GM23338 (cell line): ENCODE measurements around the gene OR10H2.

Experiments used
- CREB1 ChIP-seq: fragments of 250-450 bp; sonication (Bioruptor Pico); IDR thresholded peaks from 2 replicates; pipeline ENCODE4 v1.5.0; 2020; ENCODE audit warnings: low read depth, mild to moderate bottlenecking, moderate library complexity
- CTCF ChIP-seq, 2 experiments: fragments of 200-600 bp in 1 of 2; sonication (generic) in 1 of 2; conservative IDR thresholded peaks; 2 replicates each; pipeline versions ENCODE4 v1.5.1 to v1.6.1; 2016 to 2017; ENCODE audit warnings: antibody characterized with exemption in 2 of 2, low read depth in 2 of 2, mild to moderate bottlenecking in 2 of 2, moderate library complexity in 1 of 2
- ETS1 ChIP-seq: IDR thresholded peaks from 2 replicates; pipeline ENCODE4 v1.6.1; 2016; ENCODE audit warnings: antibody characterized with exemption
- EZH2 ChIP-seq: fragments of 200-600 bp; sonication (generic); IDR thresholded peaks from one replicate; pipeline ENCODE4 v1.8.0; 2017; ENCODE audit warnings: antibody characterized with exemption, mild to moderate bottlenecking, low read depth; ENCODE audit not compliant: unreplicated experiment
- EZH2phosphoT487 ChIP-seq: fragments of 200-600 bp; sonication (generic); IDR thresholded peaks from one replicate; pipeline ENCODE4 v1.8.1; 2018; ENCODE audit warnings: antibody characterized with exemption; ENCODE audit not compliant: unreplicated experiment
- POLR2AphosphoS5 ChIP-seq: IDR thresholded peaks from 2 replicates; pipeline ENCODE4 v1.6.1; 2016; ENCODE audit warnings: antibody characterized with exemption, low read depth
- REST ChIP-seq: IDR thresholded peaks from one replicate; pipeline ENCODE4 v1.6.1; 2018; ENCODE audit warnings: antibody characterized with exemption; ENCODE audit not compliant: unreplicated experiment

GRCh38 chr19:15721268-15721667 lies 6.6 kb upstream of the OR10H2 start:
- no peak for TF ChIP-seq CTCF (conservative IDR thresholded peaks at IDR 0.05; ENCODE audit: low read depth in 2 of 2)
- TF ChIP-seq REST = no peak
- TF ChIP-seq POLR2AphosphoS5 = no peak
- TF ChIP-seq CREB1 = no peak
- no peak for TF ChIP-seq EZH2
- no peak for TF ChIP-seq EZH2phosphoT487
- TF ChIP-seq ETS1 = no peak
